ENCODE measurements around the gene C3orf52. TPM values are rescaled to one million over a fixed set of nuclear protein-coding genes. Genes with fewer than 3 reads are reported as not detected.

C3orf52 gene
- total RNA-seq, 2 experiments from 2014 or later: 2.0 to 3.3 TPM

GRCh38 chr3:112115806-112116383 is 29.7 kb downstream of the C3orf52 start:
- no peaks in the 10 kb centered on the region for H3K9me3 Mint-ChIP-seq
- no peak for ATAC-seq
- no peak for DNase-seq
- POLR2A ChIA-PET: no interaction called here
- intact Hi-C loops (cut with micrococcal nuclease): no loop called here
- no peak for TF ChIP-seq CTCF (IDR thresholded peaks at IDR 0.05)
- no peak overlapping the region for H3K4me3 Mint-ChIP-seq
- no peaks in the 10 kb centered on the region for H3K27me3 Mint-ChIP-seq
- H3K36me3 Mint-ChIP-seq (ENCODE audit: low read depth): peaks cover 2% of the 10 kb centered on the region
- H3K27ac Mint-ChIP-seq: no peak overlapping the region
- CTCF ChIA-PET: interaction anchor here (0.6 to 1.5 kb wide), 2 partner anchors 21 to 178 kb away, joined by 3 read pairs; partner anchors contain the start of gene SLC9C1
- peaks cover 38% of the 10 kb centered on the region for H3K4me1 Mint-ChIP-seq (ENCODE audit: low read depth)

- Mint-ChIP-seq H3K4me3 (no peak overlapping the region), H3K4me1 (ENCODE audit: low read depth) (peaks cover 40% of the 10 kb centered on the region), H3K27ac (peak overlapping the region; percentile 26), H3K27me3 (no peaks in the 10 kb centered on the region), H3K9me3 (no peaks in the 10 kb centered on the region), H3K36me3 (ENCODE audit: low read depth) (peaks cover 4% of the 10 kb centered on the region)
- intact Hi-C loops (cut with micrococcal nuclease): no loop called here
- no peak for DNase-seq
- no peak for ATAC-seq
- ChIA-PET CTCF (interaction anchor here (0.8 to 1.5 kb wide), 5 partner anchors 8 to 216 kb away, joined by 3 to 6 read pairs (median 3); partner anchors contain the start of genes CD200 and GCSAM), POLR2A (interaction anchor here (0.6 kb wide), 1 partner anchor 12 kb away, joined by 3 read pairs; no protein-coding TSS in a partner anchor)
- no peak for TF ChIP-seq CTCF (IDR thresholded peaks at IDR 0.05)
Observed at GRCh38 chr3:112116748-112117186, 30.6 kb downstream of the C3orf52 start.

- ChIA-PET CTCF (interaction anchor here (0.8 to 1.5 kb wide), 5 partner anchors 8 to 216 kb away, joined by 3 to 6 read pairs (median 3); partner anchors contain the start of genes CD200 and GCSAM), POLR2A (interaction anchor here (0.6 kb wide), 1 partner anchor 29 kb away, joined by 3 read pairs; no protein-coding TSS in a partner anchor)
Observed at GRCh38 chr3:112117415-112117814, 31.2 kb downstream of the C3orf52 start.

GRCh38 chr3:112117841-112118571 is 31.8 kb downstream of the C3orf52 start:
- no peak for DNase-seq
- POLR2A ChIA-PET: interaction anchor here (0.6 kb wide), 1 partner anchor 29 kb away, joined by 3 read pairs; no protein-coding TSS in a partner anchor
- Mint-ChIP-seq H3K9me3 (no peaks in the 10 kb centered on the region), H3K27ac (no peak overlapping the region), H3K4me1 (ENCODE audit: low read depth) (peaks cover 40% of the 10 kb centered on the region), H3K4me3 (no peak overlapping the region), H3K36me3 (ENCODE audit: low read depth) (peaks cover 4% of the 10 kb centered on the region), H3K27me3 (no peaks in the 10 kb centered on the region)
- intact Hi-C loops (cut with micrococcal nuclease): no loop called here
- CTCF ChIA-PET: interaction anchor here (1.1 to 1.5 kb wide), 5 partner anchors 7 to 215 kb away, joined by 3 to 6 read pairs (median 3); partner anchors contain the start of genes CD200 and GCSAM
- ATAC-seq: no peak
- no peak for TF ChIP-seq CTCF (IDR thresholded peaks at IDR 0.05)

More at GRCh38 chr3:112117415-112117814, 31.2 kb downstream of the C3orf52 start:
- TF ChIP-seq CTCF (IDR thresholded peaks at IDR 0.05): no peak
- Mint-ChIP-seq H3K27me3 (no peaks in the 10 kb centered on the region), H3K4me1 (ENCODE audit: low read depth) (peaks cover 40% of the 10 kb centered on the region), H3K4me3 (no peak overlapping the region), H3K9me3 (no peaks in the 10 kb centered on the region), H3K36me3 (ENCODE audit: low read depth) (peaks cover 4% of the 10 kb centered on the region), H3K27ac (no peak overlapping the region)
- DNase-seq (no peak), ATAC-seq (no peak)
- intact Hi-C loops (cut with micrococcal nuclease): no loop called here
